GM18499 (cell line): ENCODE measurements around the gene CRYZL1.

Experiments
- ATAC-seq: cut with Tn5 transposase; IDR thresholded peaks from one replicate; pipeline ENCODE4 v1.9.1; 2021; ENCODE audit warnings: moderate number of reproducible peaks; ENCODE audit not compliant: insufficient read depth, unreplicated experiment

CRYZL1 gene

DNA sequence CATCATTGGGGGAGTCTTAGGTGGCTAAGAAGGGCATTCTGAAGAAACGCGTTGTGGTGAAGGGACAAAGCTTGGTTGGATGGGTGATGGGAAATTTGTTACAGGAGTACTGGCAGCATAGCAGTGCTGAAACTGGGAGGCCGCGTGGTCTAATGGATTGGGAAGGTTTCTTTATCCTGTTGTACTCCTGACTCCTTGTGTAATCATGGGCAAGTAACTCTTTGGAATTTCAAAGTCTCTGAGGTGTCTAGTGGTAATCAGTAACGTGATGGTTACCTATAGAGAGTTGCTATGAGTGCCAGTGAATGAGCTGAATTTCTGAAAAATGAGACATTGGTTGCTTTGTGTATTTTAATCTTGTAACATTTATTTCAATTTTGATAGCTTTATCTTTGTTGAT is 71.5 kb downstream of the CRYZL1 start:
- no peak for ATAC-seq

DNA sequence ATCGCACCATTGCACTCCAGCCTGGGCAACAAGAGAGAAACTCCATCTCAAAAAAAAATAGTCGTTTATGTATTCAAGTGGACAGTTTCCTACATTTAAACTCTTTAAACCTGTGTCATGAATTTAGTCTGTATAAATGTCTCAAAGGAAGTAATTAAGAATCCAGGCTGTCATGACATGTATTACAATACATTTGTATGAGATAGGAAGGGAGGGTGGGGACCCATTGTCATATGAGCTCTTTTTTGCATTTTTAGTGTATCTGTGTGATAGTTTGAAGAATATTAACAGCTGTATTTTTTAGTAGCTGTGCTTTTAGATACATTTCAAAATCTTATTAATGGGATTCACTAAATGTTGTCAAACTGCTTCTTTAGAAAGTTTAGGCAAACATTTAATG is 73.1 kb downstream of the CRYZL1 start:
- no peak for ATAC-seq

DNA sequence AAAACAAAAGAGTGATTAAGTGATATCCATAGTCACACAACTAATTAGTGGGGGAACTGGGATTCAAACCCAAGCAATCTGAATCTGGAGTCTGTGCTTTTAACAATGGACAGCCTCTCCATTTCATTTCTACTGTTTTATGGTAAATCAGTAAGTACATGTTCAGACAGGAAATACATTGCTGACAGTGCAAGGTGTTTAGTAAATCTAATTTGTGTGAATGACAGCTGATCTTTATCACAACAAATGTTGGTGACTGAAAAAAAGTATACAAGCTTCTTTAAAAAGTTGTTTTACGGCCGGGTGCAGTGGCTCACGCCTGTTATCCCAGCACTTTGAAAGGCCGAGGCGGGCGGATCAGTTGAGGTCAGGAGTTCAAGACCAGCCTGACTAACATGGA is 73.6 kb downstream of the CRYZL1 start:
- no peak for ATAC-seq

- ATAC-seq = no peak
Observed at GRCh38 chr21:33566514-33566913, 75.0 kb downstream of the CRYZL1 start.

- no peak for ATAC-seq
Observed at GRCh38 chr21:33562389-33562788, 79.2 kb downstream of the CRYZL1 start.

DNA sequence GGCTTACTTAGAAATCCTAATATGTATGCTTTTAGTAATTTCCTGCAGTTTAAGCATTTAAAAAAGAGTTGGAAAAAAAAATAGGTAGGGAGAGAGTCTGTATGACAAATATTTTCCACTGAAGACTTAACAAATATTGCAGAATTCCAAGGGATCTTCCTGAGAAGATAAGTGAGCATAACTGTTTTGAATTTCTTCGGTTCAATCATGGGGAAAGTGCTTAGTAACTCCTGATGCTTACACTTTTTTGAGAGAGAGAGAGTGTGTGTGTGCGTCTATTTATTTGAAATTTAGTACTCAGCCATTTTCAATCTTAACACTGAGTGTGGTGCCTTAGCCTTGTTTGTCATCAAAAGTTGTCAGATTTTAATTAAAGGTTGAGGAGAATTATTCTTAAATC is 80.2 kb downstream of the CRYZL1 start:
- no peak for ATAC-seq

GRCh38 chr21:33560965-33561364 is 80.6 kb downstream of the CRYZL1 start:
- ATAC-seq = no peak

- no peak for ATAC-seq
Observed at GRCh38 chr21:33559813-33560212, 81.7 kb downstream of the CRYZL1 start.

GRCh38 chr21:33558777-33559421 is 82.6 kb downstream of the CRYZL1 start:
- no peak for ATAC-seq

- ATAC-seq = no peak
Observed at GRCh38 chr21:33557447-33557846, 84.1 kb downstream of the CRYZL1 start.

DNA sequence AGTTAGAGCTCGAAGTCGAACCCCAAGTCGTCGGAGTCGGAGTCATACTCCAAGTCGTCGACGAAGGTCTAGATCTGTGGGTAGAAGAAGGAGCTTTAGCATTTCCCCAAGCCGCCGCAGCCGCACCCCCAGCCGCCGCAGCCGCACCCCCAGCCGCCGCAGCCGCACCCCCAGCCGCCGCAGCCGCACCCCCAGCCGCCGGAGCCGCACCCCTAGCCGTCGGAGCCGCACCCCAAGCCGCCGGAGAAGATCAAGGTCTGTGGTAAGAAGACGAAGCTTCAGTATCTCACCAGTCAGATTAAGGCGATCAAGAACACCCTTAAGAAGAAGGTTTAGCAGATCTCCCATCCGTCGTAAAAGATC is 86.6 kb downstream of the CRYZL1 start:
- no peak for ATAC-seq

DNA sequence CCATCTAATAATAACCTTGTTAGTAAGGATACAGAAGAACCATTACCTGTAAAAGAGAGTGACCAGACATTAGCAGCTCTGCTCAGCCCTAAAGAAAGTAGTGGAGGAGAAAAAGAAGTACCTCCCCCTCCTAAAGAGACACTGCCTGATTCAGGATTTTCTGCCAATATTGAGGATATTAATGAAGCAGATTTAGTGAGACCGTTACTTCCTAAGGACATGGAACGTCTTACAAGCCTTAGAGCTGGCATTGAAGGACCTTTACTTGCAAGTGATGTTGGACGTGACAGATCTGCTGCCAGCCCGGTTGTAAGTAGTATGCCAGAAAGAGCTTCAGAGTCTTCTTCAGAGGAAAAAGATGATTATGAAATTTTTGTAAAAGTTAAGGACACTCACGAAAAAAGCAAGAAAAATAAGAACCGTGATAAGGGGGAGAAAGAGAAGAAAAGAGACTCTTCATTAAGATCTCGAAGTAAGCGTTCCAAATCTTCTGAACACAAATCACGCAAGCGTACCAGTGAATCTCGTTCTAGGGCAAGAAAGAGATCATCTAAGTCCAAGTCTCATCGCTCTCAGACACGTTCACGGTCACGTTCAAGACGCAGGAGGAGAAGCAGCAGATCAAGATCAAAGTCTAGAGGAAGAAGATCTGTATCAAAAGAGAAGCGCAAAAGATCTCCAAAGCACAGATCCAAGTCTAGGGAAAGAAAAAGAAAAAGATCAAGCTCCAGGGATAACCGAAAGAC is 87.1 kb downstream of the CRYZL1 start:
- no peak for ATAC-seq

DNA sequence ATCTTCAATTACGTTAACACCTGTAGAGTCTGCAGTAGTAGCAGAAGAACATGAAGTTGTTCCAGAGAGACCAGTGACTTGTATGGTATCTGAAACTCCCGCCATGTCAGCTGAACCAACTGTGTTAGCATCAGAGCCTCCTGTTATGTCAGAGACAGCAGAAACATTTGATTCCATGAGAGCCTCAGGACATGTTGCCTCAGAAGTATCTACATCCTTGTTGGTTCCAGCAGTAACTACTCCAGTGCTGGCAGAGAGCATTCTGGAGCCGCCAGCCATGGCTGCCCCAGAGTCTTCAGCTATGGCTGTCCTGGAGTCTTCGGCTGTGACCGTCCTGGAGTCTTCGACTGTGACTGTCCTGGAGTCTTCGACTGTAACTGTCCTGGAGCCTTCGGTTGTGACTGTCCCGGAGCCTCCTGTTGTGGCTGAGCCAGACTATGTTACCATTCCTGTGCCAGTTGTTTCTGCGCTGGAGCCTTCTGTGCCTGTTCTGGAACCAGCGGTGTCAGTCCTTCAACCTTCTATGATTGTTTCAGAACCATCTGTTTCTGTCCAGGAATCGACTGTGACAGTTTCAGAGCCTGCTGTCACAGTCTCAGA is 88.4 kb downstream of the CRYZL1 start:
- no peak for ATAC-seq

- ATAC-seq = no peak
Observed at GRCh38 chr21:33552093-33552998, 89.2 kb downstream of the CRYZL1 start.

- no peak for ATAC-seq
Observed at GRCh38 chr21:33551664-33552063, 89.9 kb downstream of the CRYZL1 start.

DNA sequence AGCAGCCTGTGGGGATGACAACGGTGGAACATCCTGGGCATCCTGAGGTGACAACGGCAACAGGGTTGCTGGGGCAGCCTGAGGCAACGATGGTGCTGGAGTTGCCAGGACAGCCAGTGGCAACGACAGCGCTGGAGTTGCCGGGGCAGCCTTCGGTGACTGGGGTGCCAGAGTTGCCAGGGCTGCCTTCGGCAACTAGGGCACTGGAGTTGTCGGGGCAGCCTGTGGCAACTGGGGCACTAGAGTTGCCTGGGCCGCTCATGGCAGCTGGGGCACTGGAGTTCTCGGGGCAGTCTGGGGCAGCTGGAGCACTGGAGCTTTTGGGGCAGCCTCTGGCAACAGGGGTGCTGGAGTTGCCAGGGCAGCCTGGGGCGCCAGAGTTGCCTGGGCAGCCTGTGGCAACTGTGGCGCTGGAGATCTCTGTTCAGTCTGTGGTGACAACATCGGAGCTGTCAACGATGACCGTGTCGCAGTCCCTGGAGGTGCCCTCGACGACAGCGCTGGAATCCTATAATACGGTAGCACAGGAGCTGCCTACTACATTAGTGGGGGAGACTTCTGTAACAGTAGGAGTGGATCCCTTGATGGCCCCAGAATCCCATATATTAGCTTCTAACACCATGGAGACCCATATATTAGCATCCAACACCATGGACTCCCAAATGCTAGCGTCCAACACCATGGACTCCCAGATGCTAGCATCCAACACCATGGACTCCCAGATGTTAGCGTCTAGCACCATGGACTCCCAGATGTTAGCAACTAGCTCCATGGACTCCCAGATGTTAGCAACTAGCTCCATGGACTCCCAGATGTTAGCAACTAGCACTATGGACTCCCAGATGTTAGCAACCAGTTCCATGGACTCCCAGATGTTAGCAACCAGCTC is 90.5 kb downstream of the CRYZL1 start:
- ATAC-seq = no peak

GRCh38 chr21:33549848-33550771 is 91.4 kb downstream of the CRYZL1 start:
- no peak for ATAC-seq

- no peak for ATAC-seq
Observed at GRCh38 chr21:33546086-33546485, 95.5 kb downstream of the CRYZL1 start.
